Activated B cell treated with CpG ODN at 0.5 μM for 24 hours (primary cell): ENCODE data around the gene ABL1. TPM values are rescaled to one million over a fixed set of nuclear protein-coding genes. Genes with fewer than 3 reads are reported as not detected.

Source experiments
- ATAC-seq: fragments of 200-7000 bp; cut with Tn5 transposase; one replicate; pipeline ENCODE4 v1.10.0; 2021; ENCODE audit warnings: low read depth, mild to moderate bottlenecking, moderate library complexity
- CTCF ChIA-PET: fragments of 350-600 bp; sonication (Branson Sonifier 250); formaldehyde crosslinking; loops from one replicate; lab custom pipeline; 2021; ENCODE audit warnings: antibody characterized with exemption; lab: Charles Lee
- POLR2A ChIA-PET: fragments of 350-600 bp; sonication (Branson Sonifier 250); formaldehyde crosslinking; loops from one replicate; lab custom pipeline; 2021; ENCODE audit warnings: antibody characterized with exemption; lab: Charles Lee
- DNase-seq: peaks from one replicate; pipeline ENCODE4 v3.0.0; 2022
- H3K27ac Mint-ChIP-seq: one replicate; pipeline ENCODE4 v1.8.0; 2020; ENCODE audit warnings: mixed read lengths
- H3K27me3 Mint-ChIP-seq: one replicate; pipeline ENCODE4 v1.8.0; 2021; ENCODE audit warnings: mixed read lengths
- H3K36me3 Mint-ChIP-seq: one replicate; pipeline ENCODE4 v1.8.0; 2021; ENCODE audit warnings: low read depth, mixed read lengths
- H3K4me1 Mint-ChIP-seq: one replicate; pipeline ENCODE4 v1.8.0; 2021; ENCODE audit warnings: mixed read lengths
- H3K4me3 Mint-ChIP-seq: one replicate; pipeline ENCODE4 v1.8.0; 2020; ENCODE audit warnings: mild to moderate bottlenecking, mixed read lengths
- H3K9me3 Mint-ChIP-seq: one replicate; pipeline ENCODE4 v1.8.0; 2020; ENCODE audit warnings: mixed read lengths
- CTCF ChIP-seq: fragments of 200-600 bp; IDR thresholded peaks from one replicate; pipeline ENCODE4 v1.8.0; 2022; ENCODE audit warnings: antibody characterized with exemption, mild to moderate bottlenecking
- intact Hi-C: fragments of 100-400 bp; cut with micrococcal nuclease; formaldehyde crosslinking; loops from one replicate; pipeline ENCODE4 v1.15.1; 2024
- total RNA-seq: library from RNA; stranded (reverse); gene quantifications from 2 replicates; pipeline ENCODE4 v1.2.3, GENCODE V29; 2022

ABL1 gene
- total RNA-seq, 1 donor from 2014 or later, result 41.6 TPM

- Mint-ChIP-seq H3K9me3 (no peaks in the 10 kb centered on the region), H3K4me3 (no peak overlapping the region), H3K27ac (no peak overlapping the region), H3K4me1 (peaks cover 7% of the 10 kb centered on the region), H3K36me3 (no peaks in the 10 kb centered on the region), H3K27me3 (peaks cover 28% of the 10 kb centered on the region)
- intact Hi-C loops, result no loop called here
- TF ChIP-seq CTCF, result no peak
- POLR2A ChIA-PET, result no interaction called here
- CTCF ChIA-PET, result no interaction called here
- no peak for ATAC-seq
- DNase-seq, result no peak
Observed at GRCh38 chr9:130921300-130921988, 86.4 kb downstream of the ABL1 start.

GRCh38 chr9:130921989-130922892 is 87.2 kb downstream of the ABL1 start:
- intact Hi-C loops, result no loop called here
- Mint-ChIP-seq H3K36me3 (no peaks in the 10 kb centered on the region), H3K4me1 (peaks cover 7% of the 10 kb centered on the region), H3K4me3 (no peak overlapping the region), H3K27me3 (peaks cover 29% of the 10 kb centered on the region), H3K9me3 (no peaks in the 10 kb centered on the region), H3K27ac (no peak overlapping the region)
- DNase-seq (no peak), ATAC-seq (no peak)
- ChIA-PET POLR2A (no interaction called here), CTCF (no interaction called here)
- no peak for TF ChIP-seq CTCF

- H3K36me3 Mint-ChIP-seq, result no peaks in the 10 kb centered on the region
- ChIA-PET CTCF (no interaction called here), POLR2A (no interaction called here)
- no peak for TF ChIP-seq CTCF
- H3K4me1 Mint-ChIP-seq, result peaks cover 11% of the 10 kb centered on the region
- H3K4me3 Mint-ChIP-seq, result no peak overlapping the region
- intact Hi-C loops, result no loop called here
- no peaks in the 10 kb centered on the region for H3K9me3 Mint-ChIP-seq
- peaks cover 33% of the 10 kb centered on the region for H3K27me3 Mint-ChIP-seq
- H3K27ac Mint-ChIP-seq, result no peak overlapping the region
- DNase-seq (no peak), ATAC-seq (no peak)
Observed at GRCh38 chr9:130922893-130923610, 88.0 kb downstream of the ABL1 start.

GRCh38 chr9:130923611-130924447 is 88.8 kb downstream of the ABL1 start:
- Mint-ChIP-seq H3K4me3 (no peak overlapping the region), H3K27me3 (peaks cover 32% of the 10 kb centered on the region), H3K27ac (no peak overlapping the region), H3K4me1 (peaks cover 12% of the 10 kb centered on the region), H3K36me3 (no peaks in the 10 kb centered on the region), H3K9me3 (no peaks in the 10 kb centered on the region)
- ATAC-seq (no peak), DNase-seq (no peak)
- intact Hi-C loops, result no loop called here
- ChIA-PET CTCF (no interaction called here), POLR2A (no interaction called here)
- no peak for TF ChIP-seq CTCF
